GM18861 (cell line): ENCODE results near the gene UNC5B.
"Not testable (repeated sequence)": the region's sequence is repeated elsewhere in the genome, so short reads cannot be mapped to it uniquely, and the experiment has no call there.

ENCODE experiments used
- ATAC-seq: cut with Tn5 transposase; IDR thresholded peaks from one replicate; pipeline ENCODE4 v1.9.1; 2021; ENCODE audit not compliant: unreplicated experiment

Gene UNC5B

GRCh38 chr10:71207578-71207977, 4.8 kb upstream of the UNC5B start:
- no peak for ATAC-seq

GRCh38 chr10:71209352-71209715, 3.0 kb upstream of the UNC5B start:
- no peak for ATAC-seq

- ATAC-seq, result no peak
Measured at GRCh38 chr10:71209731-71210541, 2.4 kb upstream of the UNC5B start.

GRCh38 chr10:71210542-71210871, 1.9 kb upstream of the UNC5B start:
- ATAC-seq, result no peak

- no peak for ATAC-seq
Measured at GRCh38 chr10:71211053-71211452, 1.3 kb upstream of the UNC5B start.

- no peak for ATAC-seq
Measured at GRCh38 chr10:71211775-71212317, 524 bp upstream of the UNC5B start.

DNA sequence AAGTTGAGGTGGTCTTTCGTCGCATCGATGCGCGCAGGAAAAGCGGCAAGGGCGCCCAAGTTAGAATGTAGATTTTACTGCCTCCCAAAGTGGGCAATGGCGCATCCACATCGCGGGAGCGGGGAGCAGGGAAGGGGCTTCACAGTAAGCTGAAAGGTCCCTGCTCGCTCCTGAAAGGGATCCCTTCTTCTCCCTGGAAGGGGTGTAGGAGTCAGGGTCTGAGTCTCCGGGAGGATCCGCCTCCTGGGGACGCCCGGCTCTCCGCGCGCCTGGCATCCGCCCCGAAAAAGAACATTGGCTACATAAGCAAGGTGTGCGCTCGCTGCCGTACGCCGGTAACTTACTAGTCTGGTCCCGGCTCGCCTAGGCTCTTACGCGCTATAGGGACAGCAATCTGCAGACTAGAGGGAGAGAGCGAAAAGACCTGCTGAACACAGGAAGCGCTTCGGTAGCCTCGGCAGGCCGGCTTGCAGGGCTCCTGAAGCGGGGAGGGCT, 804 bp downstream of the UNC5B start:
- no peak for ATAC-seq

- ATAC-seq, result no peak
Measured at GRCh38 chr10:71213761-71214440, 1.5 kb downstream of the UNC5B start.

DNA sequence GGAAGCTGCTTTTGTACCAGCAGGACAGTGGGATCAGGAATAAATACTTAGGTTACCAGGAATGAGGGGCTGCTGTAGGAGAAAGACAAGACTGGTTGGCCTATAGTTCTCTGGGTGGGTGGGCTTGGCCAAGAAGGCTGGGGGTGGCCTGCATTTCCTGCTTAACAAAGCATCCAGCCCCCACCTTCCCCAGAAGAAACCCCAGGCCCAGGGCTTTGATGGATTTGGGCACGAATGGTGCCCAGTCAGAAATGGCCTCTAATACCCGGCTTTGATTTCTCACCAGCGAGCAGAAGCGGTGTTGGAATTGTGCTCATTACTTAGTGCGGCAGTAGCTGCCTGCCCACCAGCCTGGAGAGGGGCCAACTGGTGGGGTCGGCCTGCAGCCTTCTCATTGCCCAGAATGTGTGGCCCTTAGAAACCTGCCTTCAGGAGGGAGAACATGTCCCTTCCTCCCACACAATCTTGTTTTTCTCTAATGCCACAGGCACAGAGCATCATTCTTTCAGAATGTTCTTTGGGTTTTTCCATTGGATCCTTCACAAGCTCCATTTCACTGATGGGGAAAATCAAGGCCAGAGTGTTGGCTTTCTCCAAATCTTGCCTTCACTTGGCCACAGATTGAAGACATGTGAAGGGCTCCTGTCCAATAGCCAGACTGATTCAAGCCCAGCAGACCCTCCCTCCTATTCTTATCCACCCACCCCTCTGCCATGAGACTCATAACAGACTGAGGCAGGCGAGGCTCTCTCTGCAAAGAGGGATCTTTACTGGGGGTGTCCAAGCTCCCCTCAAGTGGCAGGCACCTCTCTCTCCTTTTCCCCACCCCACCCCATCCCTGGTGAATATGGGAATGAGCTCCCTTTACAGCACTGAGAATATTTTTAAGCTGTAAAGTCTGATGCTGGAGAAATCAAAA, 2.5 kb downstream of the UNC5B start:
- ATAC-seq, result no peak

DNA sequence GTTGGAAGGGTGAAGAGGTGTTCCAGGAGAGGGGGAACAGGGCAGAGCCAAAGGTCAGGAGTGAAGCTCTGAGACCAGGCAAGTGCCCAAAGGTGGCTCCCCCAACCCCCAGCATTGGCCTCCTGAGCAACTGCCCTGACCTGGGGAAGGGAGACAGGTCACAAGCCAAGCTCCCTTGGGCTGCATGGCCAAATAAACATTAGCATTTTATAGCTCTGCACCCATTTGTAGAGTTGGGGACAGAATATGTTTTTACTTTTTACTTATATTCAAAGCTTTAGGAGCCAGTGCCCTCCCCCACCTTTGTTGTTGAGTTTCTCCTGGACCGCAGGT, 4.0 kb downstream of the UNC5B start:
- no peak for ATAC-seq

- no peak for ATAC-seq
Measured at GRCh38 chr10:71216751-71217265, 4.4 kb downstream of the UNC5B start.

GRCh38 chr10:71217266-71218045, 5.1 kb downstream of the UNC5B start:
- no peak for ATAC-seq

- no peak for ATAC-seq
Measured at GRCh38 chr10:71218046-71218650, 5.8 kb downstream of the UNC5B start.

GRCh38 chr10:71218651-71219050, 6.3 kb downstream of the UNC5B start:
- ATAC-seq, result no peak

DNA sequence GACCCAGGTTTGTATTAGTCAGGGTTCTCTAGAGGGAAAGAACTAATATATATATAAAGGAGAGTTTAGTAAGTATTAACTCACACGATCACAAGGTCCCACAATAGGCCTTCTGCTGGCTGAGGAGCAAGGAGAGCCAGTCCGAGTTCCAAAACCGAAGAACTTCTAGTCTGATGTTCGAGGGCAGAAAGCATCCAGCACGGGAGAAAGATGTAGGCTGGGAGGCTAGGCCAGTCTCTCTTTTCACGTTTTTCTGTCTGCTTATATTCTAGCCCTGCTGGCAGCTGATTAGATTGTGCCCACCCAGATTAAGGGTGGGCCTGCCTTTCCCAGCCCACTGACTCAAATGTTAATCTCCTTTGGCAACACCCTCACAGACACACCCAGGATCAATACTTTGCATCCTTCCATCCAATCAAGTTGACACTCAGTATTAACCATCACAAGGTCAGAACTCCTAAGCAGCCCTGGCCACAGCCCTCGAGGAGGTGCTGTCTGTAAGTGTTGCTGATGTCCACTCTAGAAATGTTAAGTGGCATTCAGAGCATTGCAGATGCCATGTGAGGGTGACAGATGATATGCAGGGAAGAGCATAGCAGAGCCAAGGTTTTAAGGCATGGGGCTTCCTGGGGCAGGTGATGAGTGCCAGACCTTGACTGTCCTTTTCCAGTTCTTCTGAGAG, 7.0 kb downstream of the UNC5B start:
- ATAC-seq, result not testable (repeated sequence)

DNA sequence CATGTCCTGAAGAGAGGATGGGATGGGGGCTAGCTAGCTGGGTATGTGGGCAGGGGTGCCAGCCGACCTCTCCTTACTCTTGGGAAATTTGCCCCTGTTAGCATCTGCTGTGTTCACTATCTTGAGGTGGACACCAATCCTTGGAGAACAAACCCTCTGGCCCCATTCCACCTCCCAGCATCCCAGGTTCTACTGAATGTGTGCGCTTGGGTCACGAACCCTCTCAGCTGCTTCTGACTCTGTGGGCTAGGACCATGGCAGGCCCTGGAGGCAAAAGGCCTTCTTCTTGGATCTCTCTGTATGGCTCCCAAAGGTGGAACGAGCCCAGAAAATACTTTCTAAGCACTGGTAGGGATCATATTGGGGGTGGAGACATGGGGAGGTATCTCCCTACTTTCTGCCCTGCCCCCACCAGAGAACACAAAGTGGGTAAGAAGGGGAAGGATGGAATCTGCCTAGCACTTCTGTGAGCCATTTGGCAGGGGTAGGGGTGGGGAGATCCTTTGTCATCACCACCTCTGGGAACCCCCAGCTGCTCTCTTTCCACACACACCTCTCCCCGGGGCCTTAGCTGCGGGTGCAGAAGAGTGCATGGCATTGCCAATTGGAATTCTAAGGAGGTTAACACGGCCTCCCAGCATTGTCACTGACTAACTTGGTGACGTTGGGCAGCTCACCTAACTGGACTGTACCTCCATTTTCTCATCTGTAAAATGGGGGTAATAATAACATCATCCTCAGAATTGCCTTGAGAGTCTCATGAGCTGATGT, 7.7 kb downstream of the UNC5B start:
- no peak for ATAC-seq

- no peak for ATAC-seq
Measured at GRCh38 chr10:71220689-71221540, 8.5 kb downstream of the UNC5B start.
